GM12801 (cell line): Measurements from ENCODE around the gene AGBL1.

Experiments used
- CTCF ChIP-seq: IDR thresholded peaks from one replicate; pipeline ENCODE4 v1.5.1; 2011; ENCODE audit warnings: control low read depth; ENCODE audit not compliant: insufficient read length; ENCODE audit errors: extremely low read depth

Gene AGBL1

GRCh38 chr15:86515625-86516024, 436.0 kb downstream of the AGBL1 start:
- no peak for TF ChIP-seq CTCF

- no peak for TF ChIP-seq CTCF
These were observed 443.1 kb downstream of the AGBL1 start for GRCh38 chr15:86522721-86523120.

- TF ChIP-seq CTCF = no peak
These were observed 447.4 kb downstream of the AGBL1 start for GRCh38 chr15:86526938-86527690.

- TF ChIP-seq CTCF = no peak
These were observed 458.5 kb downstream of the AGBL1 start for GRCh38 chr15:86538141-86538540.

DNA sequence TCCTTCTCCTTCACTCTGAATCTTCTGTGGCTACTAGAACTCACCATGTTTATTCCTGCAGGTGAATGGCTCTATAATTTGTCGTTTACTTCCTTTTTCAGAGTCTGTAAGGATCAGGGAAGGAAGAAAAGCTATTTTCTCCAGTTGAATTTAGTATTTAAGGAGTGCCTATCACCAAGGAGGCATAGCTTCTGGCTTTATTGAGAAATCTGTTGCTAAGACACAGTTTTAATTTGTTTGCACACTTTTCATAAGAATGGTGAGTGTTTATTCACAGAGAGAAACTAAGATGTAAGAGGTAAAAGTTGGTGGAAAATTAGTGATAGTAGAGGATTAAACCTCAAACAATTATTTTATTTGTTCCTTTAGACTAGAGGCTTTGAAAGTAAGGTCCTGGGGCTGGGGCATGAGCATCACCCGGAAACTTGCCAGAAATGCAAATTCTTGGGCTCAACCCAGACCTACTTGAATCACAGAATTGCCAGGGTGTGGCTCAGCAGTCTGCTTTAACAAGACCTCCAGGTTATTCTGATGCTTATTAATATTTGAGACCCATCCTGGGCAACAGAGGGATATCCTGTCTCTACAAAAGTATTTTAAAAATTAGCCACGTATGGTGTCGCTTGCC, 461.3 kb downstream of the AGBL1 start:
- no peak for TF ChIP-seq CTCF

DNA sequence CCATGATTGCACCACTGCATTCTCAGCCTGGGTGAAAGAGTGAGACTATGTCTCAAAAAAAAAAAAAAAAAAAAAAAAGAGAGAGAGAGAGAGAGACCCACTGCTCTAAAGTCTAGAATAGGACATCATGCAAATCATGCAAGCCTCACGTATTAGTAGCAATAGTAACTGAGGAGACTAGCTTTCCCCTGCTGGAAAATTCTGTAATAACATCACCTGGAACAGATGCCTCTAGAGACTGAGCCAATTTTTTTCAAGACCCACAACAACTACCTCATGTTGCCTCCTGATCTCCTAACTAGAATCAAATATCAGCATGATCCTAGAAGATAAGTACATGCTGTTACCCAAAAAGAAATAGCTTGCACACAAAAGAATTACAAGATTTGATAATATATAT, 461.9 kb downstream of the AGBL1 start:
- TF ChIP-seq CTCF = no peak

DNA sequence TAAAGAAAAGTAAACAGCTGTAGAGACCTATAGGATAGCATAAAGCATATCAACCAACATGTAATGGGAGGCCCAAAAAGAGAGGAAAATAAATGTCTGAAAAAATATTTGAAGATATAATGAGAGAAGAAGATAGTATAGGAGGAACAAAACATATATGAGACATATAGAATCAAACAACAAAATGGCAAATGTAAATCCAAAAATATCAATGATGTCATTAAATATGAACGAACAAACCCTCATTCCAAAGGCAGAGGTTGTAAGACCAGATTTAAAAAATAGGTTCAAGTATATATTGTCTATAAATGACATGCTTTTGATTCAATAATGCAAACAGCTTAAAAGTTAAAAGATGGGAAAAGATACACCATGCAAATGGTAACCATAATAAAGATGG, 470.4 kb downstream of the AGBL1 start:
- TF ChIP-seq CTCF = no peak
